ENCODE measurements around the gene TENT5A. TPM values are rescaled to one million over a fixed set of nuclear protein-coding genes. Genes with fewer than 3 reads are reported as not detected.

Gene TENT5A
- total and polyA plus RNA-seq, 4 experiments from 2014 or later, result 2.5 to 6.6 (median 5.1) TPM

DNA sequence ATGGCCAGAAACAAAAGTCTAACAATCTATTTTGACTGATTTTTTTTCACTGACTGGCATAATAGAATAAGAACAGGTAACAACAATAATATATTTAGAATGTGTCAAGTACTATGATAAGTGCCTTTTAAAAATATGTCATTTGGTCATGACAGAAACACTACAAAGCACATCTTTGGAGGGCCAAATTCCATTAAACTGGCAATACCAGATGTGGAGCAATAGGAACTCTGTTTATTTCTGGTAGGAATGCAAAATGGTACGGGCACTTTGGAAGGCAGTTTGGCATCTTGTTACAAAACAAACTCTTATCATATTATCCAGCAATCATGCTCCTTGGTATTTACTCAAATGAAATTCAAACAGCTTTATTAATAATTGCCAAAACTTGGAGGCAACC lies 39.3 kb downstream of the TENT5A start:
- Mint-ChIP-seq H3K4me3 (no peak overlapping the region), H3K36me3 (no peaks in the 10 kb centered on the region), H3K9me3 (peaks cover 0 to 2% (median 0%) of the 10 kb centered on the region in 8 donors), H3K27me3 (peaks cover 0 to 2% of the 10 kb centered on the region in 2 donors), H3K27ac (no peak overlapping the region), H3K4me1 (no peaks in the 10 kb centered on the region)
- H3K4me1 ChIP-seq (ENCODE audit: insufficient read depth, low read length), result no peaks in the 10 kb centered on the region
- intact Hi-C loops (cut with micrococcal nuclease), result no loop called here
- H3K27ac ChIP-seq (ENCODE audit: low read depth, low read length), result no peak overlapping the region
- DNase-seq, result no peak
- CTCF ChIA-PET (ENCODE audit: partially characterized antibody), result interaction anchor here (1.0 kb wide), 1 partner anchor 40 kb away, joined by 3 read pairs; no protein-coding TSS in a partner anchor
- no peaks in the 10 kb centered on the region for H3K36me3 ChIP-seq (ENCODE audit: insufficient read depth, low read length)
- no peaks in the 10 kb centered on the region for H3K9me3 ChIP-seq (ENCODE audit: control insufficient read depth in 1 of 2, low read length in 2 of 2)
- H3K4me3 ChIP-seq (ENCODE audit: low read length in 2 of 2), result no peak overlapping the region
- POLR2A ChIA-PET (ENCODE audit: partially characterized antibody), result no interaction called here
- H3K27me3 ChIP-seq (ENCODE audit: insufficient read depth, low read length), result no peaks in the 10 kb centered on the region

DNA sequence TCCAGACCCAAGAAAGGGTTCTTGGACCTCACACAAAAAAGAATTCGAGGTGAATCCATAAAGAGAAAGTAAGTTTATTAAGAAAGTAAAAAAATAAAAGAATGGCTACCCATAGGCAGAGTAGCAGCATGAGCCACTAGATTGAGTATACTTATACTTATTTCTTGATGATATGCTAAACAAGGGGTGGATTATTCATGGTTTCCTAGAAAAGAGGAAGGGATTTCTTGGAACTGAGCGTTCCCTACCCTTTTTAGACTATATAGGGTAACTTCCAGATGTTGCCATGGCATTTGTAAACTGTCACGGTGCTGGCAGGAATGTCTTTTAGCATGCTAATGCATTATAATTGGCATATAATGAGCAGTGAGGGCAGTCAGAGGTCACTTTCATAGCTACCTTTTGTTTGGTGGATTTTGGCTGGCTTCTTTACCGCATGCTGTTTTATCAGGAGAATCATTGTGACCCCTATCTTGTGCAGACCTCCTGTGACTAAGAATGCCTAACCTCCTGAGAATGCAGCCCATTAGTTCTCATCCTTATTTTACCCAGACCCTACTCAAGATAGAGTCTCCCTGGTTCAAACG lies 44.3 kb downstream of the TENT5A start:
- Mint-ChIP-seq H3K9me3 (peaks cover 0 to 2% (median 0%) of the 10 kb centered on the region in 8 donors), H3K27ac (no peak overlapping the region), H3K36me3 (no peaks in the 10 kb centered on the region), H3K4me3 (no peak overlapping the region), H3K4me1 (no peaks in the 10 kb centered on the region), H3K27me3 (peaks cover 0 to 2% of the 10 kb centered on the region in 2 donors)
- POLR2A ChIA-PET (ENCODE audit: partially characterized antibody), result no interaction called here
- no peak overlapping the region for H3K27ac ChIP-seq (ENCODE audit: low read depth, low read length)
- H3K4me1 ChIP-seq (ENCODE audit: insufficient read depth, low read length), result no peaks in the 10 kb centered on the region
- CTCF ChIA-PET (ENCODE audit: partially characterized antibody), result no interaction called here
- intact Hi-C loops (cut with micrococcal nuclease), result no loop called here
- no peaks in the 10 kb centered on the region for H3K9me3 ChIP-seq (ENCODE audit: control insufficient read depth in 1 of 2, low read length in 2 of 2)
- no peak for DNase-seq
- H3K36me3 ChIP-seq (ENCODE audit: insufficient read depth, low read length), result no peaks in the 10 kb centered on the region
- H3K27me3 ChIP-seq (ENCODE audit: insufficient read depth, low read length), result no peaks in the 10 kb centered on the region
- H3K4me3 ChIP-seq (ENCODE audit: low read length in 2 of 2), result no peak overlapping the region

GRCh38 chr6:81704700-81705099 lies 47.8 kb downstream of the TENT5A start:
- H3K4me3 Mint-ChIP-seq, result no peak overlapping the region
- H3K4me1 Mint-ChIP-seq, result no peaks in the 10 kb centered on the region
- no peak for DNase-seq
- POLR2A ChIA-PET (ENCODE audit: partially characterized antibody), result no interaction called here
- CTCF ChIA-PET (ENCODE audit: partially characterized antibody), result no interaction called here
- H3K27me3 Mint-ChIP-seq, result no peaks in the 10 kb centered on the region
- H3K27ac ChIP-seq (ENCODE audit: low read depth, low read length), result no peak overlapping the region
- H3K27me3 ChIP-seq (ENCODE audit: insufficient read depth, low read length), result no peaks in the 10 kb centered on the region
- H3K9me3 ChIP-seq (ENCODE audit: control insufficient read depth in 1 of 2, low read length in 2 of 2), result no peaks in the 10 kb centered on the region
- no peak overlapping the region for H3K27ac Mint-ChIP-seq
- H3K36me3 Mint-ChIP-seq, result no peaks in the 10 kb centered on the region
- intact Hi-C loops (cut with micrococcal nuclease), result no loop called here
- H3K36me3 ChIP-seq (ENCODE audit: insufficient read depth, low read length), result no peaks in the 10 kb centered on the region
- no peaks in the 10 kb centered on the region for H3K4me1 ChIP-seq (ENCODE audit: insufficient read depth, low read length)
- H3K4me3 ChIP-seq (ENCODE audit: low read length in 2 of 2), result no peak overlapping the region
- H3K9me3 Mint-ChIP-seq, result no peaks in the 10 kb centered on the region

GRCh38 chr6:81700414-81700813 lies 52.1 kb downstream of the TENT5A start:
- no peak for DNase-seq
- Histone ChIP-seq H3K36me3 (ENCODE audit: insufficient read depth, low read length) (no peaks in the 10 kb centered on the region), H3K9me3 (ENCODE audit: control insufficient read depth in 1 of 2, low read length in 2 of 2) (no peaks in the 10 kb centered on the region), H3K27ac (ENCODE audit: low read depth, low read length) (no peak overlapping the region), H3K27me3 (ENCODE audit: insufficient read depth, low read length) (no peaks in the 10 kb centered on the region), H3K4me3 (ENCODE audit: low read length in 2 of 2) (no peak overlapping the region), H3K4me1 (ENCODE audit: insufficient read depth, low read length) (no peaks in the 10 kb centered on the region)
- Mint-ChIP-seq H3K27ac (no peak overlapping the region), H3K4me1 (no peaks in the 10 kb centered on the region), H3K36me3 (no peaks in the 10 kb centered on the region), H3K27me3 (no peaks in the 10 kb centered on the region), H3K4me3 (no peak overlapping the region), H3K9me3 (no peaks in the 10 kb centered on the region)
- intact Hi-C loops (cut with micrococcal nuclease), result no loop called here
- ChIA-PET CTCF (ENCODE audit: partially characterized antibody) (no interaction called here), POLR2A (ENCODE audit: partially characterized antibody) (no interaction called here)

DNA sequence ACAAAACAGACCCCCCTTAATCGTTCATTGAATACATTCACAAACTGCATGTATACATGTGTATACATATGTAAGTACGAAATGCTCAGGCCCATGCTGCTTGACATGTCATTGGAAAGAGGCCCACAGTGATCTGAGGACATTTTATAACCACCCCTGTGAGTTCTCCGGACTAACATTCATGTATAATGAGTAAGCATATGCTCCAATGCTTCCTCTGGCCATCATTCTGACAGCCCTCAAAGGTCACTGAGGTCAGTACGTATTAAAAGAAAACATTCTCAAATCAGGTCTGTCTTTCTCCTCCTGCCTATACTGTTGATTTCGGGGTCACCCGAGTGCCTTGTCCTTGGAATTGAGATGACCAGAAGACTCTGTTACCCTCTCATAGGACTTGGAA lies 54.9 kb downstream of the TENT5A start:
- CTCF ChIA-PET (ENCODE audit: partially characterized antibody), result no interaction called here
- no peaks in the 10 kb centered on the region for H3K27me3 ChIP-seq (ENCODE audit: insufficient read depth, low read length)
- H3K36me3 Mint-ChIP-seq, result no peaks in the 10 kb centered on the region

GRCh38 chr6:81696524-81696923 lies 56.0 kb downstream of the TENT5A start:
- H3K27ac ChIP-seq (ENCODE audit: low read depth, low read length), result no peak overlapping the region
- intact Hi-C loops (cut with micrococcal nuclease), result no loop called here
- POLR2A ChIA-PET (ENCODE audit: partially characterized antibody), result no interaction called here
- no peak overlapping the region for H3K4me3 ChIP-seq (ENCODE audit: low read length in 2 of 2)
- H3K27me3 Mint-ChIP-seq, result peaks cover 0 to 1% of the 10 kb centered on the region in 2 donors
- DNase-seq, result no peak
- CTCF ChIA-PET (ENCODE audit: partially characterized antibody), result no interaction called here
- H3K4me3 Mint-ChIP-seq, result no peak overlapping the region
- H3K36me3 Mint-ChIP-seq, result no peaks in the 10 kb centered on the region
- no peaks in the 10 kb centered on the region for H3K36me3 ChIP-seq (ENCODE audit: insufficient read depth, low read length)
- no peaks in the 10 kb centered on the region for H3K4me1 ChIP-seq (ENCODE audit: insufficient read depth, low read length)
- no peaks in the 10 kb centered on the region for H3K4me1 Mint-ChIP-seq
- no peak overlapping the region for H3K27ac Mint-ChIP-seq
- no peaks in the 10 kb centered on the region for H3K9me3 ChIP-seq (ENCODE audit: control insufficient read depth in 1 of 2, low read length in 2 of 2)
- H3K9me3 Mint-ChIP-seq, result no peaks in the 10 kb centered on the region
- H3K27me3 ChIP-seq (ENCODE audit: insufficient read depth, low read length), result no peaks in the 10 kb centered on the region

More for the DNA sequence above, 54.9 kb downstream of the TENT5A start:
- H3K27ac Mint-ChIP-seq, result no peak overlapping the region
- no peak overlapping the region for H3K27ac ChIP-seq (ENCODE audit: low read depth, low read length)
- no peak for DNase-seq
- H3K9me3 ChIP-seq (ENCODE audit: control insufficient read depth in 1 of 2, low read length in 2 of 2), result no peaks in the 10 kb centered on the region
- no peaks in the 10 kb centered on the region for H3K4me1 Mint-ChIP-seq
- intact Hi-C loops (cut with micrococcal nuclease), result no loop called here
- no peaks in the 10 kb centered on the region for H3K4me1 ChIP-seq (ENCODE audit: insufficient read depth, low read length)
- H3K27me3 Mint-ChIP-seq, result no peaks in the 10 kb centered on the region
- H3K4me3 Mint-ChIP-seq, result no peak overlapping the region
- no peaks in the 10 kb centered on the region for H3K9me3 Mint-ChIP-seq
- POLR2A ChIA-PET (ENCODE audit: partially characterized antibody), result no interaction called here
- no peaks in the 10 kb centered on the region for H3K36me3 ChIP-seq (ENCODE audit: insufficient read depth, low read length)
- H3K4me3 ChIP-seq (ENCODE audit: low read length in 2 of 2), result no peak overlapping the region

Data from CD4-positive, alpha-beta memory T cell (primary cell).